Activated CD4-positive, alpha-beta T cell treated with anti-CD3 and anti-CD28 coated beads, Interleukin-2, Interleukin-4, amounts not matched to agents 100 ng/mL and 50 ng/mL, durations not matched to agents 16 hours and 8 hours (primary cell): ENCODE results near the gene ENTREP1.

Experiments used
- DNase-seq: peaks from one replicate; pipeline ENCODE4 v3.0.0-alpha.2; 2020; ENCODE audit warnings: low spot score

The ENTREP1 gene

GRCh38 chr9:69322256-69322655 lies 2.8 kb upstream of the ENTREP1 start:
- no peak for DNase-seq

GRCh38 chr9:69323861-69324260 lies 1.2 kb upstream of the ENTREP1 start:
- no peak for DNase-seq

GRCh38 chr9:69325409-69326212 lies 596 bp downstream of the ENTREP1 start:
- no peak for DNase-seq

GRCh38 chr9:69326261-69326660 lies 1.2 kb downstream of the ENTREP1 start:
- DNase-seq, result no peak

GRCh38 chr9:69330580-69330979 lies 5.6 kb downstream of the ENTREP1 start:
- no peak for DNase-seq

- DNase-seq, result no peak
These were observed 6.4 kb downstream of the ENTREP1 start for GRCh38 chr9:69331444-69331843.

- DNase-seq, result no peak
These were observed 7.2 kb downstream of the ENTREP1 start for GRCh38 chr9:69332067-69332685.

- no peak for DNase-seq
These were observed 8.7 kb downstream of the ENTREP1 start for GRCh38 chr9:69333716-69334115.

GRCh38 chr9:69334317-69334716 lies 9.3 kb downstream of the ENTREP1 start:
- no peak for DNase-seq

GRCh38 chr9:69339620-69340019 lies 14.6 kb downstream of the ENTREP1 start:
- DNase-seq, result no peak

GRCh38 chr9:69340631-69341030 lies 15.6 kb downstream of the ENTREP1 start:
- DNase-seq, result no peak

GRCh38 chr9:69342769-69343168 lies 17.8 kb downstream of the ENTREP1 start:
- DNase-seq, result no peak

- no peak for DNase-seq
These were observed 19.4 kb downstream of the ENTREP1 start for GRCh38 chr9:69344459-69344858.

- DNase-seq, result no peak
These were observed 21.8 kb downstream of the ENTREP1 start for GRCh38 chr9:69346596-69347390.

GRCh38 chr9:69347607-69348006 lies 22.6 kb downstream of the ENTREP1 start:
- no peak for DNase-seq

- DNase-seq, result no peak
These were observed 26.2 kb downstream of the ENTREP1 start for GRCh38 chr9:69351227-69351626.

- no peak for DNase-seq
These were observed 30.2 kb downstream of the ENTREP1 start for GRCh38 chr9:69355232-69355631.

GRCh38 chr9:69357030-69357775 lies 32.2 kb downstream of the ENTREP1 start:
- no peak for DNase-seq

GRCh38 chr9:69357821-69358220 lies 32.8 kb downstream of the ENTREP1 start:
- DNase-seq, result no peak

- DNase-seq, result no peak
These were observed 38.2 kb downstream of the ENTREP1 start for GRCh38 chr9:69363191-69363590.

- DNase-seq, result no peak
These were observed 39.6 kb downstream of the ENTREP1 start for GRCh38 chr9:69364510-69365150.

- no peak for DNase-seq
These were observed 45.4 kb downstream of the ENTREP1 start for GRCh38 chr9:69370430-69370829.
